ENCODE results near the gene KSR1. TPM values are rescaled to one million over a fixed set of nuclear protein-coding genes. Genes with fewer than 3 reads are reported as not detected.
"Not testable (repeated sequence)": the region's sequence is repeated elsewhere in the genome, so short reads cannot be mapped to it uniquely, and the experiment has no call there.

KSR1 gene
- 52.9 to 60.6 TPM (median 59.3 TPM) in 3 replicates for total RNA-seq
- long read RNA-seq, partial matches to known transcripts = 6 of 10 reads
- long read RNA-seq, other reads (novel, unspliced or antisense) = 4 of 10 reads

DNA sequence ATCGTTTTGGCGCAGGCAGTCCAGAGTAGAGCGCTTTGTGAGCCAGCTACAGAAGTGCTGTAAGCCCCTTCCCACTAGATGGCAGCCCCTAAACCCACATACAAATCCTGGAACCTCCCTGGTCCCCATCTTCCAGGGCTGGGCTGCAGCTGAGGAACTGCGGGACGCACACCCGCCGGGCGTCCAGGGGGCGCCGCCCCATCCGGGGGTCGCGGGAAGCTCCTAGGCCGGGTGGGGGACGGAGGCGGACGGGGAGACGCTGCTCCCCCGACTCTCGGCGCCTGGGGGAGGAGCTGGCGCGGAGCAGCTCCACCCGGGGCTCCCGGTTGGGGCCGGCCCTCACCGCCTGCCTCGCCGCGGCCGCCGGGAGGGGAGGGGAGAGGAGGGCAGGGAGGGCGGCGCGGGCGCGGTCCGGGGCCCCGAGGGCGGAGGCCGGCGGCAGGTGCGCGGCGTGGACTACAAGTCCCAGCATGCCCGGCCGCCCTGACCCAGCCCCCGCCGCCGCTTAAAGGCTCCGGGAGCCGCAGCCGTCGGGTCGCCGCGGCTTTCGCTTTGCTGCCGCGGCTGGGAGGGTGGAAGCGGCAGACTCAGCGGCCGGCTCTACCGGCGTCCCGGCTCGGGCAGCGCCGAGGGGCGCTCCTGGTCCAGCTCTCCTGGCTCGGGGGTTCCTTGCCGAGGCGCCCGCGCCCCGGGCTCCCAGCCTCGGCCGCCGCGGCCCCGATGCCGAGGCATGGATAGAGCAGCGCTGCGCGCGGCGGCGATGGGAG, at the start of gene KSR1:
Gene KSR1, plus strand, starts transcription at position 535 of the 767 bp plus-strand sequence. Its CDS starts 196 bp downstream, at position 731.
- Mint-ChIP-seq H3K4me3 (ENCODE audit: unreplicated experiment) (peak within 1 kb of the TSS; percentile 92), H3K4me1 (ENCODE audit: low read depth) (peaks cover 34% of the 10 kb centered on the region), H3K27me3 (ENCODE audit: low read depth) (no peaks in the 10 kb centered on the region), H3K36me3 (ENCODE audit: low read depth) (no peaks in the 10 kb centered on the region), H3K9me3 (ENCODE audit: low read depth) (no peaks in the 10 kb centered on the region), H3K27ac (ENCODE audit: unreplicated experiment) (peak within 1 kb of the TSS; percentile 65)
- no peak for DNase-seq (ENCODE audit: low spot score)
- TF ChIP-seq, protein P1, sequence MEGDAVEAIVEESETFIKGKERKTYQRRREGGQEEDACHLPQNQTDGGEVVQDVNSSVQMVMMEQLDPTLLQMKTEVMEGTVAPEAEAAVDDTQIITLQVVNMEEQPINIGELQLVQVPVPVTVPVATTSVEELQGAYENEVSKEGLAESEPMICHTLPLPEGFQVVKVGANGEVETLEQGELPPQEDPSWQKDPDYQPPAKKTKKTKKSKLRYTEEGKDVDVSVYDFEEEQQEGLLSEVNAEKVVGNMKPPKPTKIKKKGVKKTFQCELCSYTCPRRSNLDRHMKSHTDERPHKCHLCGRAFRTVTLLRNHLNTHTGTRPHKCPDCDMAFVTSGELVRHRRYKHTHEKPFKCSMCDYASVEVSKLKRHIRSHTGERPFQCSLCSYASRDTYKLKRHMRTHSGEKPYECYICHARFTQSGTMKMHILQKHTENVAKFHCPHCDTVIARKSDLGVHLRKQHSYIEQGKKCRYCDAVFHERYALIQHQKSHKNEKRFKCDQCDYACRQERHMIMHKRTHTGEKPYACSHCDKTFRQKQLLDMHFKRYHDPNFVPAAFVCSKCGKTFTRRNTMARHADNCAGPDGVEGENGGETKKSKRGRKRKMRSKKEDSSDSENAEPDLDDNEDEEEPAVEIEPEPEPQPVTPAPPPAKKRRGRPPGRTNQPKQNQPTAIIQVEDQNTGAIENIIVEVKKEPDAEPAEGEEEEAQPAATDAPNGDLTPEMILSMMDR (IDR thresholded peaks at IDR 0.05) = peak; percentile 81

DNA sequence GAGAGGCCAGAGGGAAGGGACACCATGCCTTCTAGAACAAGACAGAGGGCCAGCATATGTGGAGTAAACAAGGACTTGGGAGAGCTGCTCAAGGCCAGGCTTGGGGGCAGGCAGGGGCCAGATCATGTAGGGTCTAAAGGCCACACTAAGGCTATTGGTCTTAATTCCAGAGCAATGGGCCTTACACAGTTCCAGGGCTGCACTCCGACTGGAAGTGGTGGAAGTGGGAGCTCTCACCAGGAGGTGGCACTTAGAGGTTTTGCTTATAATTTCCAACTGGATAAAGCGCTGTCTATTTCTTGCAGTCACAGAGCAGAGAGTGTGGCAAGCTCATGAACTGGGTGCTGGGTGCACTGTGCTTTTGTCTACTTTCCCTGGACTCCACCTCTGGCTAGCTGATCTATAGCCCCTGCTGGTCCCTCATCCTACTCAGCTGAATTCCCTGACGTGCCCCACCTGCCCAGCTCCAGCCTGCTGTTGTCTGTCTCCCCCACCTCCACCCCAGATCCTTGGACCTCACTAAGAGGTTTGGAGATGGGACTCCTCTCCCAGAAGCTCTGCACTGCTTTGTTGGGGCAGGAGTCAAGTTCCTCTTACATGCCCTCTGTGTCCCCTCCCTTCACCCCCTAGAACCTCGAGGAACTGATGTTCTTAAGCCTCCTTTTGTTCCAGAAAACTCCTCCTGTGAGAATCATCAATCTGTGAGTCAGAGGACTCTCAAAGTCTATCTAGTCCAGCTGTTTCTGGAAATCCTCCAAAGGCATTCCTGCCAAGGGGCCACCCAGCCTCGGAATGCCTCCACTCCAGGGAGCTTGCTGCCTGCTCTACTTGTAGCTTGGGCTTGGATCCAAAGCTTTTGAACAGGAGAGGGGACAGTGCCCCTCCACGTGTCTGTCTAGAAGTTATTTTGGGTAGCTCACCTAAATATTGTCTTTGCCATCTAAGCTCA, 48.1 kb upstream of the KSR1 start:
- Mint-ChIP-seq H3K4me3 (ENCODE audit: unreplicated experiment) (no peak overlapping the region), H3K4me1 (ENCODE audit: low read depth) (peaks cover 31% of the 10 kb centered on the region), H3K27ac (ENCODE audit: unreplicated experiment) (peak overlapping the region; percentile 86), H3K27me3 (ENCODE audit: low read depth) (no peaks in the 10 kb centered on the region), H3K9me3 (ENCODE audit: low read depth) (no peaks in the 10 kb centered on the region), H3K36me3 (ENCODE audit: low read depth) (no peaks in the 10 kb centered on the region)
- TF ChIP-seq, protein P1 (IDR thresholded peaks at IDR 0.05) = peak; percentile 55
- peak; percentile 78 for DNase-seq (ENCODE audit: low spot score)

DNA sequence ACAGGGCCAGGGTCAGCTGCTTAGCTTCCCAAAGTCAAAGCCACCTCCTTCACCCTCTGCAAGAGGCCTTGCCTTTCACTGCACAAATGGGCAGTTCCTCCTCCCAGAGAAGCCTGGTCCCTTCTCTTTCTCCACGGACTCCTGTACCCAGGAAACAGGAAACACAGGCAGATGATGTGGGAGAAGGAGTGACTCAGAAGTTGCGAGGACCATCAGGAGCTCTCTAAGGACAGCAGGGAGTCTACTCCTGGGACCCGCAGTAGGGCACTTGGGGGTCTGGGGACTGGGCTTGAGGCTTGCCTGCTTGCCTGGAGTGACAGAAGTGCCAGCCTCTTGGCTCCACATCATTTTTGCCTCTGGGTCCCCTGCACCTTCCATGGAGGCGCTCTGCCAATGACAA, 47.4 kb upstream of the KSR1 start:
- peak overlapping the region; percentile 86 for H3K27ac Mint-ChIP-seq (ENCODE audit: unreplicated experiment)

DNA sequence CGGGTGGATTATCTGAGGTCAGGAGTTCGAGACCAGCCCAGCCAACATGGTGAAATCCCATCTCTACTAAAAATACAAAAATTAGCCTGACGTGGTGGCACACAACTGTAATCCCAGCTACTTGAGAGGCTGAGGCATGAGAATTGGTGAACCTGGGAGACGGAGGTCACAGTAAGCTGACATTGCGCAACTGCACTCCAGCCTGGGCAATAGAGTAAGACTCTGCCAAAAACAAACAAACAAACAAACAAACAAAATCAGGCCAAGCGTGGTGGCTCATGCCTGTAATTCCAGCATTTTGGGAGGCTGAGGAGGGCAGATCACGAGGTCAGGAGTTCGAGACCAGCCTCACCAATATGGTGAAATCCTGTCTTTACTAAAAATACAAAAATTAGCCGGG, 44.1 kb upstream of the KSR1 start:
- not testable (repeated sequence) for DNase-seq (ENCODE audit: low spot score); H3K9me3 Mint-ChIP-seq (ENCODE audit: low read depth); H3K4me3 Mint-ChIP-seq (ENCODE audit: unreplicated experiment); H3K27ac Mint-ChIP-seq (ENCODE audit: unreplicated experiment); H3K36me3 Mint-ChIP-seq (ENCODE audit: low read depth); H3K27me3 Mint-ChIP-seq (ENCODE audit: low read depth)
- H3K4me1 Mint-ChIP-seq (ENCODE audit: low read depth) = peaks cover 25% of the 10 kb centered on the region

More for the DNA sequence above, 47.4 kb upstream of the KSR1 start:
- Mint-ChIP-seq H3K27me3 (ENCODE audit: low read depth) (no peaks in the 10 kb centered on the region), H3K36me3 (ENCODE audit: low read depth) (no peaks in the 10 kb centered on the region), H3K9me3 (ENCODE audit: low read depth) (no peaks in the 10 kb centered on the region), H3K4me1 (ENCODE audit: low read depth) (peaks cover 31% of the 10 kb centered on the region), H3K4me3 (ENCODE audit: unreplicated experiment) (no peak overlapping the region)
- DNase-seq (ENCODE audit: low spot score) = peak; percentile 55
- TF ChIP-seq, protein P1 (IDR thresholded peaks at IDR 0.05) = no peak

DNA sequence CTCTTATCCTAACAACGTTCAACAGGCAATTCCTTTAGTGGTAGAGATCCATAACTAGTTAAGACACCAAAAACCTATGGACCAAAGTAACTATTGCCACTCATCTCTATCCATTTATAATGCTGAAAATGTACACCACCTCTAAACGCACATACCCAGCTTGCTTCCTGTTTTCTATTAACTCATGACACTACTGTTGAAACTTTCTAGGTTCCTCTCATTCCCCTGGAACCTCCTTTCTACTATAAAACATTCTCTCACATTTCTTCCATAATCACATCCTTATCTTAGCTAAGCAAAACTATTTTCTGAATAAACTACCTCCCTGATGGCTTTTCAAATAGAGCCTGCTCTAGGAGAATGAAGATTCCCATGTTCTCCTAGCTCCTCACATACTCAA, 42.9 kb upstream of the KSR1 start:
- Mint-ChIP-seq H3K4me3 (ENCODE audit: unreplicated experiment) (no peak overlapping the region), H3K27ac (ENCODE audit: unreplicated experiment) (no peak overlapping the region), H3K27me3 (ENCODE audit: low read depth) (no peaks in the 10 kb centered on the region), H3K9me3 (ENCODE audit: low read depth) (no peaks in the 10 kb centered on the region), H3K36me3 (ENCODE audit: low read depth) (no peaks in the 10 kb centered on the region), H3K4me1 (ENCODE audit: low read depth) (peaks cover 15% of the 10 kb centered on the region)
- no peak for DNase-seq (ENCODE audit: low spot score)
- TF ChIP-seq, protein P1 (IDR thresholded peaks at IDR 0.05) = no peak
